ENCODE data around the gene LRFN4.

LRFN4 gene

DNA sequence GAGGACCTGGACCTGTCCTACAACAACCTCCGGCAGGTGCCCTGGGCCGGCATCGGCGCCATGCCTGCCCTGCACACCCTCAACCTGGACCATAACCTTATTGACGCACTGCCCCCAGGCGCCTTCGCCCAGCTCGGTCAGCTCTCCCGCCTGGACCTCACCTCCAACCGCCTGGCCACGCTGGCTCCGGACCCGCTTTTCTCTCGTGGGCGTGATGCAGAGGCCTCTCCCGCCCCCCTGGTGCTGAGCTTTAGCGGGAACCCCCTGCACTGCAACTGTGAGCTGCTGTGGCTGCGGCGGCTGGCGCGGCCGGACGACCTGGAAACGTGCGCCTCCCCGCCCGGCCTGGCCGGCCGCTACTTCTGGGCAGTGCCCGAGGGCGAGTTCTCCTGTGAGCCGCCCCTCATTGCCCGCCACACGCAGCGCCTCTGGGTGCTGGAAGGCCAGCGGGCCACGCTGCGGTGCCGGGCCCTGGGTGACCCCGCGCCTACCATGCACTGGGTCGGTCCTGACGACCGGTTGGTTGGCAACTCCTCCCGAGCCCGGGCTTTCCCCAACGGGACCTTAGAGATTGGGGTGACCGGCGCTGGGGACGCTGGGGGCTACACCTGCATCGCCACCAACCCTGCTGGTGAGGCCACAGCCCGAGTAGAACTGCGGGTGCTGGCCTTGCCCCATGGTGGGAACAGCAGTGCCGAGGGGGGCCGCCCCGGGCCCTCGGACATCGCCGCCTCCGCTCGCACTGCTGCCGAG lies 1.5 kb downstream of the LRFN4 start:
- no peak for DNase-seq (ENCODE audit: low spot score)

DNA sequence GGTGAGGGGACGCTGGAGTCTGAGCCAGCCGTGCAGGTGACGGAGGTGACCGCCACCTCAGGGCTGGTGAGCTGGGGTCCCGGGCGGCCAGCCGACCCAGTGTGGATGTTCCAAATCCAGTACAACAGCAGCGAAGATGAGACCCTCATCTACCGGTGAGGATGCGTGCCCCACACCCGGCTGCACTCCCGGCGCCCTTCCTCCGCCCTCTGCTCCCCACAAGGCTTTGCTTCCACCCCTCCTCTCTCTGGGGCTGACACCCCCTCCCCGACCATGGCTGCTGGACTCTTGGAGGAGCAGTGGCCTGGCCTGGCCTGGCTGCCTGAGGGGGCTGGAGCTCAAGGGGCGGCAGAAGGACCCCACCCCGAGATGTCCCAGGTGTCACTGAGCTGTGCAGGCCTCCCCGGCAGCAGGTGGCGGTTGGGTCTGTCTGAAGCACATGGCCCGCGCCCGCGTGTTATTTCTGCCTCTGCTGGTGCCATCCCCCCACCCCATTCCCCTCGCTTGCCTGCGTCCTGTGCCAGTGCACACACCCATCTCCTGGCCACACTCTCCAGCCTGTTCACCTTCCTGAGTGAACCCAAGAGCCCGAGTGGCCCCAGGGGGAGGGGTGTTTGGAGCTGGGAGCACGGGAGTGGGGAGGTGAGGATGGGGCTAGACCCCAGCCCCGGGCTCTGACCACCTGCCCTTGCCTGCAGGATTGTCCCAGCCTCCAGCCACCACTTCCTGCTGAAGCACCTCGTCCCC lies 2.2 kb downstream of the LRFN4 start:
- DNase-seq (ENCODE audit: low spot score): no peak

DNA sequence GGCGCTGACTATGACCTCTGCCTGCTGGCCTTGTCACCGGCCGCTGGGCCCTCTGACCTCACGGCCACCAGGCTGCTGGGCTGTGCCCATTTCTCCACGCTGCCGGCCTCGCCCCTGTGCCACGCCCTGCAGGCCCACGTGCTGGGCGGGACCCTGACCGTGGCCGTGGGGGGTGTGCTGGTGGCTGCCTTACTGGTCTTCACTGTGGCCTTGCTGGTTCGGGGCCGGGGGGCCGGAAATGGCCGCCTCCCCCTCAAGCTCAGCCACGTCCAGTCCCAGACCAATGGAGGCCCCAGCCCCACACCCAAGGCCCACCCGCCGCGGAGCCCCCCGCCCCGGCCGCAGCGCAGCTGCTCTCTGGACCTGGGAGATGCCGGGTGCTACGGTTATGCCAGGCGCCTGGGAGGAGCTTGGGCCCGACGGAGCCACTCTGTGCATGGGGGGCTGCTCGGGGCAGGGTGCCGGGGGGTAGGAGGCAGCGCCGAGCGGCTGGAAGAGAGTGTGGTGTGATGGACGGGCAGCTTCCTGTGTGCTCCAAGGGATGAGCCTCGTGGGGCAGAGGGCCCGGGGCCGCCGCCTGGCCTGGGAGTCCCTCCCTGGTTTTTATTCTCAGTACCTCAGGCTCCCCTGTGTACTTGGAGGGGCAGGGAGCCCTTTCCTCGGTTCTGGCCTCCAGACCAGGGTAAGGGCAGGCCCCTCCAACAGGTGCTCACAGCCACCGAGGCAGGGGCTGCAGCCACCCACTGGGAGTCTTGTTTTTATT lies 3.0 kb downstream of the LRFN4 start:
- no peak for DNase-seq (ENCODE audit: low spot score)

DNA sequence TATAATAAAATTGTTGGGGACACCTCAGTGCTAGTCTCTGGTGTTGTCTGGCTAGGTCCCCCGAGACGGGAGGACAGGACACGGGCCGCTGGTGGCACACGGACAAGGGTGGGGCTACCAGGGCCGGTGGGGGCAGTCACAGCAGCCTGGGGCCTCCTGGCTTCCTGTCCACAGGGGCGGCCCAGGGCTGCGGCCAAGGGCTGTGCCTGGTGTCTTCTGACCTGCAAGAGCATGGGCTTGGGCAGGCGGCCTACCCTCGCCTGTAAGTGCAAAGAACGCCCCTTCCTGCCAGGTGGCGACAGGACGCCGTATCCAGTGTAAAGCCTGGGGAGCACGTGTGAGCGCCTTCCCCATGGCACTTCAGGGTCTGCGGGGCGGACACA lies 3.6 kb downstream of the LRFN4 start:
- no peak for DNase-seq (ENCODE audit: low spot score)

DNA sequence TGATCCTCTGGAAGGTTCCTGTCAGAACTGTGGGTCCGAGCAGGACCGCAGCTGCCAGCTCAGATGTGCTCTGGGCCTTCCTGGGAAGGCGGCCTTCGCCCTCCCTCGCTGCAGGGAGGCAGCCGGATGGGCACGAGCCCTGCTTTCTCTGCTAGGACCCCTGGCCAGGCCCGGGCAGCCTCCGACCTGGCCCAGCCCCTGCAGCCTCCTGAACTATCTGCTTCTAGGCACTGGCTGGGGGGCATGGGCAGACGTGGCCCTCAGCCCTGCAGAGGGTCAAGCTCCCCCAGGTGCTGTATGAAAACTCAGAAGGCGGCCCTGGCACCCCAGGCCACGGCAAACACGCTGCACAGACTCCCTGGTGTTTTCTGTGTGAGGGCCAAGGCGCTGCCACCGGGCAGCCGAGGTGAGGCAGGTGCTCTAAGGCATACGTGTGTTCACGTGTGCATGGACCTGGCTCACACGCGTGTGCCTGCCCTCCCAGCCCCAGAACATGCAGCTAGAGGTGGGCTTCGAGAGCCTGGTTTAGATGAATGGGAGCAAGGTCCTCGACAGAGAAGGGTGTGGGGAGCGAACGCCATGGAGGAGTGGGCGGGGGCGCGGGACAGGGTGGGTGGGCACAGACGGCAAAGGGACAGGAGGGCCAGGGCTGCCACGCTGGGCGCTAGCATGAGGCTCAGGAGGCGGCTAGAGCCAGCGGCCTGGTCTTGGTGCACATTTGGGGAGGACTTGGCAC lies 4.3 kb downstream of the LRFN4 start:
- no peak for DNase-seq (ENCODE audit: low spot score)

DNA sequence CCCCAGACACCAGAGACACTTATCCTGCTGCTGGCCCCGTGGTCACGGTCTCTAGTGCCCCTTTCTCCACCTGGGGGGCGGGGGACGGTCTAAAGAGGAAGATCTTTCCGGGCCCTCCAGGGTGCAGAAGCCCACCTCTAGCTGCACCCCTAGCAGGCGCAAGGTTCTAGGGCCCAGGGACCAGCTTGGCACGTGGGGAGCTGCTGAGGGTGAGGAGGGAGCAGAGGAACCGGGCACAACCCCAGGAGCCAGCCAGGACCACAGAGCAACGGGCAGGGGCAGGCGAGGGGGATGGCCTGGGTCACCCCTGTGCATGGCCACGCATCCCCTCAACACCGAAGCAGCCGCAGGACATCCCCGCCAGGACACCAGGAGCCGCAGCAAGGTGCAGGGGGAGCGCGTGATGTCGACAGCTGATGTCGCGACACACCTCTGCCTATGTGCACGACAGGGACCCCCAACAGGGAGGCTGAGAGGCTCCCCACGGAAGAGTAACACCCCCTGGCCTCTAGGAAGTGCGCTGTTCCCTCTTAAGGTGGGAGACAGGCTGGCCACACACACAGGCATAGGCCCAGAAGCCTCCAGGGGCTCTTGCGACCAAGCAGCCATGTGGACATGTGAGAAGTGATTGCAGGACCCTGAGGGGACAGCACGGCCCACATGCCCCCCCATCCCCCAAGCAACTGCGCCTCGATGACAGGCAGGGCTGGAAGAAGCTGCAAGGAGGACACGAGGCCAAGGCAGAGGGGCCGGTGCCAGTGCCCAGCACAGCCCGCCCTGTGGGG lies 5.1 kb downstream of the LRFN4 start:
- no peak for DNase-seq (ENCODE audit: low spot score)

DNA sequence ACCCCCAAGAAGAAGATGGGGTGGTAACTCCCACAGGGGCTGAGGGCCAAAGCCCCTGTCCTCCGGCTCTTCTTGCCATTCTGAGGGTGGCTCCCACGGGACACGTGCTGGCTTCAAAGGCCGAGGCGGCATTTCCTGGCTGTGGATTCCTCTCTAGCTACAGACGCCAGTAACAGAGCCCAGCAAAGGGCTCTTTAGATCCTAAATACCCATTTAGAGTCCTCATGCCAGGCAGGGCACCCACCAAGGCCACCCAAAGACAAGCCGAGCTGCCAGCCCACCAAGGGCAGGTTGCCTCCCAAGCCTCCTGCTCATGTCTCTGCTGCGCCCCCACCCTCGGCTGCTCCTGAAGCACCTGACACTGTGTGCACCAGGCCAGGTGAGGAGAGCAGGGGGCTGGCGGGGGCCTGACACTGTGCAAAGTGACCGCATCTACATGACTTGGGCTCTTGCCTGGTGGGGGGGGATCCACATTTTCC lies 5.7 kb downstream of the LRFN4 start:
- DNase-seq (ENCODE audit: low spot score): no peak

DNA sequence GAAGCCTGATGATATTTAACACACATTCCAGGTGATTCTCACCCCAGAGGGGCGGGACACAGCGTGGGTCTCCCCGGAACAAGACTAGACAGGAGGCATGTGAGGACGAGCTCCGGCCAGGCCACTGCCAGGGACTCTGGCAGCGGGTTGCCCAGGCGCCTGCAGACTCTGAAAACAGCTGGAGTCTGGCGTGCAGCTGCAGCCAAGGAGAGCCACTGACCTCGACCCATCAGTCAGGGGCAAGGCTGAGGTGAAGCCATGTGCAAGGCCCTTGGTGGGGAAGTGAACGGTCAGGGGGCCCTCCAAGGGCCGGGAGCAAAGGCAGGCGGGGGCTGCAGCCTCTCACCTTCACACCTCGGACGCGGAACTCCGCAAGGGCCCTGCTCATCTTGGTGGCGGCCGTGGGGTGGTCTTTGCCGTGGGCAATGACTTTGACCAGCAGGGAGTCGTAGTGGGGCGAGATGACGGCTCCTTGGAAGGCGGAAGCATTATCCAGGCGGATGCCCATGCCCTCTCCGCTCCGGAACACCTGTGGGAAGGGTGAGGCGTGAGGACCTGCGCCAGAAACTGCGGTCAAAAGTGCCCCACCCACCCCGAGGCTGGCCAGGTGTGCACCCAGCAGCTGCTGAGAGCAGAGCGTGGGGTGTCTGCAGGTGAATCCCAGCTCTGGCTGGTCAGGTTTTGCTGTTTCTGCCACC lies 6.7 kb downstream of the LRFN4 start:
- DNase-seq (ENCODE audit: low spot score): no peak

DNA sequence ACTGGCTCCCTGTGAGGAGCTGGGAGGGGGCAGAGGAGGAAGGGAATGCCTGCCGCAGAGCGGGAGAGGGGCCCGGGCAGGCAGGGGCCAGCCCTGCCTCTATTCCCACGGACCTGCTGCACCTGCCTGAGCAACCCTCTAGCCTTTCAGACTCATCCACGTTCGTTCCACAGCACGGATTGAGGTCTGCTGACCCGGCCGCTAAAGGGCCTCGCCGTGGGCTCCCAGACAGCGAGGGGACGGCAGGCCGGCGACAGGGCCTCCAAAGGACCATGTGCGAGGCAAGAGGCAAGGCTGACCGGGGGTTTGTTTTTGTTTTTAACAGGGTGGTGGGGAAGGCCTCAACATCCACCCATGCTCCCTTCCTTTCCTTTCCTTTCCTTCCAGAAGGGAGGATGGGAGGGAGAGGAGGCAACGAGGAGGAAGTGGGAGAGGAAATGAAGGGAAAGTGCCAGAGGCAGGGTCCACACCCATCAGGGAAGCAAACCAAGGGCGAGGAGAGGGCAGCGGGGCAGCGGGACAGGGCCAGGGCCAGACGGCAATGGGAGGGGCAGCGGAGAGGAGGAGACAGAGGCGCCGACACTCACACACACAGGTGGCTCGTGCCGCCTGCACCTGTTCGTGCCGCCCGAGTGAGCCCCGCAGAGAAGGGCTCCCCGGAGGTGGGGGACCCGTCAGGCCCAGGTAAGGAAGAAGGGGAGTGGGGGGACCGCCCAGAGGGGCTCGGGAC lies 7.5 kb downstream of the LRFN4 start:
- no peak for DNase-seq (ENCODE audit: low spot score)

DNA sequence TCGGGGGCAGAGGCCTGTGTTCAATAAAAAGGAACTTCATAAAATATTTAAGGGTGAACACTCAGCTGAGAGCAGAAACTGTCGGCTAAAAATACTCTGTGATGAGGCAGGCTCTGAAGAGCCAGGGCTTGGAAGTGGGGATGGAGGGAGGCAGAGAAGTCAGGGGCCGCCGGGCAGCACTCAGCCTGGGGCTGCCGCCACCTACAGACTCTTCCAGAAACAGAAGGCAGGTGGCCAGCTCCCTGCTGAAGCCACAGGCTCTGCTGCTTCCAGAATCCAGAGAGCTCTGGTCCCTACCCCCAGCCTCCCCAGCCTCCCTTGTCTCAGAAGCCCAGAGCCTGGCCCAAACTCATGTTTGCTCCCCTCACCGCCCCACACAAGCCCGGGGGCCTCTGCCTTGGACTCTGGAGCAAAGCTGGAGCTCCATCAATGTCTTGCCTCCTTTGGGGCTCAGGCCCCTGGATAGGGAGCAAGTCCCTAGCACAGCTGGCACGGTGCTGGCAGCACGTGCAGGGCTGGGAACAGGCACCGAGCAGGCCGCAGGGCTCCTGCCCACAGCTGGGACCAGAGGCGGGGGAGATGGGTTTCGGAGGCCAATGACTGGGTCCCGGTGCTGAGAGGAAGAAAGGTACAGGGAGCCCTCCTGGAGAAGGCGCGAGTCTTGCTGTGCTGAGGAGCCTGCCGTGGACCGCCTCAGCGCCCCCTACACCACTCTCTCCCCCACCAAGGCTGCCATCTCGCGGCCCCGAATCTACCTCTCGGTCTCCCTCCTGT lies 8.2 kb downstream of the LRFN4 start:
- DNase-seq (ENCODE audit: low spot score): no peak

DNA sequence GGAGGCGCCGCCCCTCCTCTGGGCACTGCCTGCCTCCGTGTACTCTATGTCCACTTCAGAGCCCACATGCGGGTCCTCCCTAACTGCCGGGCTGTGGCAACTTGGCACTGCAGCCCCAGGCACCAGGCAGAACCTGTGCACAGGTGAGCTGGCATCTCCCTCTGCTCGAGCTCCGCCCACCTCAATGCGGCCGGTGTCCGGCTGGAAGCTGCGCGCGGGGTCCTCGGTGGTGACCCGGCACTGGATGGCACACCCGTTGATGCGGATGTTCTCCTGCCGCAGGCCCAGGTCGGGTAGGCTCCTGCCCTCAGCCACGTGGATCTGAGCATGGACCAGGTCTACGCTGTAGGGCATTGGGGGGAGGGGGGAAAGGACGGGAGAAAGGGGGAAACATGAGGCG lies 9.1 kb downstream of the LRFN4 start:
- no peak for DNase-seq (ENCODE audit: low spot score)

DNA sequence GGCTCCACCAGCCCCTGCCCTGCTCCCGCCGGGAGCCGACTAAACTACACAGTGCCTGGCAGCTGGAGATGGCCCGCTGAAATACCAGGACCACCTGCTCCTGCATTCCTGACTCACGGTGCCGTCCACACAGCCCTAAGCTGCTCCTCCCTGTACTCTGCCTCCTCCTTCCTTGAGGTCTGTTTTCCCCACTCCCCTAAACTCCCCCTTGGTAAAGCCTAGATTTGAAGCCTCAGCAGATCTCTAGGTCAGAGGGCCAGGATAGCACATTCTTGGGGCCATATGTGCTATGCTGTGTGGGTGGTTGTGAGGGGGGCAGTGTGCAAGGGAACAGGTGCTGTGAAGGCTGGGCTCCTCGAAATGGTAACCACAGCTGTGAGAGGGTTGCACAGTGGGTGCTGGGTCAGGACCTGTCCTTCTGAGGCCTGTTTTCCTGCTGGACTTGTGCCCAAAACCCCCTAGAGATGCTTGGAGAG lies 9.7 kb downstream of the LRFN4 start:
- no peak for DNase-seq (ENCODE audit: low spot score)

DNA sequence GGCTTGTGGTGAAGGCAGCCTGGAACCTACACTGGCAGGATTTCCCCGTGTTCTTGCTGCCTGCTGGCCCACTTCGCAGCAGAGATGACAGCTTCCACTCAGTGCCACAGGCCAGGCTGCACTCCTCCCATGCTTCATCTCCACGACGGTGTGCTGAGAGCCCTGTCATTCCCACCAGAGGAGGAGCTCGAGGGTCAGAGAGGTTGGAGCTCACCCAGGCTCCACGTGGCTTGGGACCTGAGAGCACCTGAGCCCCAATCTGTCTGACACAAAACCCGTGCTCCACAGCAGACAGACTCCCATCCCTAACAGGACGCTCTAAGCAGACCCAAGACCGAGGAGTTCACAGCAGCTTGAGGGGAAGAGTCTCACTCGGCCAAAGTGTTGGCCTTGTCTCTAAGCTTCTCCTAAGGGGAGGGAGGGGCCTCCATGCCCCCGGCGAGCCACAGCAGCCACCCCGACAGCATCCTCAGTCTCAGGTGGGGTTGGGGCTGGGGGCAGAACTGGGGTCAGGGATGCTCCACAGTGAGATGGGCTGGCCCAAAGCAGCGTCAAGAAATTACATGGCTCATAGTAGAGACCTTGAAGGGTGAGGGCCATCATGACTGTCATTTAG lies 10.7 kb downstream of the LRFN4 start:
- no peak for DNase-seq (ENCODE audit: low spot score)

DNA sequence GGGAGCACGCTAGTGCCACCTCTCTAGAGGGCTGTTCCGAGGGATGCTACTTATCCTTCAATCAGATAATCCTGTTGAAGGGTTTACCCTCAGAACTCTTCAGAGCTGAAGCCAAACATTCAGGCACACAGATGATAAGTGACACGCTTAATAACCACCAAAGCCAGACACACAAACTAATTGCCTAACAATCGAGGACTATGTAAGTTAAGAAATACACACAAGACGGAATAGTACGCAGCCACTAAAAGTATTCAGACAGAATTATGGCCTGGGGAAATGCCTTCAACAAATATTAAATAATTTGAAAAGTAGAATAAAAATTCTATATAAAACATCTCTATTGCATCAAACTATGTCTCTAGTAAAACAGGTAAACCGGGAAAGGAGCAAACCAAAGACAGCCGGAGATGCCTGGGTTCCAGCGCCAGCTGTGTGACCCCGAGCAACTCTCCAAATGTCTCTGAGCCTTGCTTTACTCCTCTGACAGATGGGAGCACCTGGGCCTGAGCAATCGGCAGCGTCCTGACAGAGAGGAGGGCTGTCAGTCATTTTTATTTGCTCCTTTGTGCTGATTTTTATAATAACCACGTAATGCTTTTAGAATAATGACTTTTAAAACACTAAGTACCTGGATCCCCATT lies 11.3 kb downstream of the LRFN4 start:
- no peak for DNase-seq (ENCODE audit: low spot score)

DNA sequence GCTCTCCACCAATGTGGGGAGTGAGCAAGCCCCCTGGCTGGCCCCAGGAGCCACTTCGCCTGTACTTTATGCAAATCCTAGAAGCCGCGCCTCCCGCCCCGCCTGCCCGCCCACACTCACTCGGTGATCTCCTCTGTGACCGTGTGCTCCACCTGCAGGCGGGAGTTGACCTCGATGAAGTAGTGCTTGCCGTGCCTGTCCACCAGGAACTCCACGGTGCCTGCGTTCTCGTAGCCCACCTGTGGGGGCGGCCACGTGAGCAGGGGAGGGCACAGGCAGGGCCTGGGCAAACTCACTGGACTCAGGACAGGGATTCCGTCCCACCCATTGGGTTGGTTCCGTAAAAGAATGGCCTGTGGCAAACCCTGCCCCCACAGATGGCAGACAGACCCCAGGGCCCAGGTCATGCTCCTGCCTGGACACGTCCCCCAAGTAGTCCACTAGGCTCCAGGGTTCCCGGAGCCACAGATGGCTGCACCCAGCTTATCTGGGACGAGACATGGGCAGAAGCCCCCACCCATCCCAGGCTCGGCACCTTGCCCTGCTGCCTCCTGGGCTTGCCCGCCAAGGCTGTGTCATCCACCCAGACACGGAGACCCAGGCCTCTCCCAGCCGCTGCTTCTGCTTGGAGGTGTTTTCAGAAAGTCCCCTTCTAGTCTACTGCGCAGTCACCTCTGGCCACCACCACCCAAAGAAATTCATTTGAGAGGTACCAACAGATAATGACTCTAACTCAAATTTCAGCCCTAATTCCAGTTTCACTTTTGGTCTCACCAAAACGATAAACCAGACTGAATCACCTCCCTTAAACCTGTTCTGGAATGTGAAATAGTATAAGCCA lies 12.1 kb downstream of the LRFN4 start:
- DNase-seq (ENCODE audit: low spot score): no peak

DNA sequence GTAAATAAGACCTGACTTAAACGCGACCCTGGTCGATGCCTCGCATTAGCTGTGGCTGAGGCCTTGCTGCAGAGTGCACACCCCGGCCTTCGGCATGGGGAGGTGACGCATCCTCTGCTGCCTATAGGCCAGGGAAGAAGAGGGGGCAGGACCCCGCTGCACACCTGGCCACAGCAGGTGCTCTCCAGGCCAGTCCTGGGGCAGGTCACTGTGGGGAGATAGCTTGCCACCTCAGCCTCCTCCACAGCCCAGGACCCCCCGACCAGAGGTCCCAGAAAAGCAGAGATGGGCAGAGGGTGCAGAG lies 12.7 kb downstream of the LRFN4 start:
- no peak for DNase-seq (ENCODE audit: low spot score)

DNA sequence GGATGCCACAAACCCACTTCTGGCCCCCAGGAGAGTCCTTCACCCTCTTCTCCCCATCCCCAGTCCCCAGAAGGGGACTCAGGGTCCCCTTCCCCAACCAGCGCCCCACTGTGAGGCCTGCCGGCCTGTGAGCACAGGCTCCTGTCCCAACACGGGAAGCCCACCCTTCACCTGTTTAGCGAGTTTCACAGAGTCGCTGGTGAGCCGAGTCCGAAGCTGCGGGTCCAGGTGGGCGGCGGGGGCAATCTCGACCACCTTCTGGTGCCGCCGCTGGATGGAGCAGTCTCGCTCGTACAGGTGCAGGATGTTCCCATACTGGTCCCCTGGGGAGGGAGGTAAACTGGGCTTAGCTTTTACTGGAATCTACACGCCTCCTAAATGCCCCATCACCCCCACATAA lies 13.3 kb downstream of the LRFN4 start:
- no peak for DNase-seq (ENCODE audit: low spot score)

Data from Ammon's horn (tissue), 1 donor.